Measurements from ENCODE around the gene PALS1.

The PALS1 gene

DNA sequence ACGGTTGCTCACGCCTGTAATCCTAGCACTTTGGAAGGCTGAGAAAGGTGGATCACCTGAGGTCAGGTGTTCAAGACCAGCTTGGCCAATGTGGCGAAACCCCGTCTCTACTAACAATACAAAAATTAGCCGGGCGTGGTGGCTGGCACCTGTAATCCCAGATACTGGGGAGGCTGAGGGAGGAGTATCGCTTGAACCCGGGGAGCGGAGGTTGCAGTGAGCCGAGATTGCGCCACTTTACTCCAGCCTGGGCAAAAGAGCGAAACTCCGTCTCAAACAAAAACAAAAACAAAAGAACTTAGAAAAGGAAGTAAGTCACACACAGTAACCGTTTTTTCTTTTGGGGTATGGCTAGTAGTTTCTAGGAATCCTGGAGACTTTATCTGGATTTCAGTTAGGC, 1.7 kb upstream of the PALS1 start:
- TF ChIP-seq, protein P1, sequence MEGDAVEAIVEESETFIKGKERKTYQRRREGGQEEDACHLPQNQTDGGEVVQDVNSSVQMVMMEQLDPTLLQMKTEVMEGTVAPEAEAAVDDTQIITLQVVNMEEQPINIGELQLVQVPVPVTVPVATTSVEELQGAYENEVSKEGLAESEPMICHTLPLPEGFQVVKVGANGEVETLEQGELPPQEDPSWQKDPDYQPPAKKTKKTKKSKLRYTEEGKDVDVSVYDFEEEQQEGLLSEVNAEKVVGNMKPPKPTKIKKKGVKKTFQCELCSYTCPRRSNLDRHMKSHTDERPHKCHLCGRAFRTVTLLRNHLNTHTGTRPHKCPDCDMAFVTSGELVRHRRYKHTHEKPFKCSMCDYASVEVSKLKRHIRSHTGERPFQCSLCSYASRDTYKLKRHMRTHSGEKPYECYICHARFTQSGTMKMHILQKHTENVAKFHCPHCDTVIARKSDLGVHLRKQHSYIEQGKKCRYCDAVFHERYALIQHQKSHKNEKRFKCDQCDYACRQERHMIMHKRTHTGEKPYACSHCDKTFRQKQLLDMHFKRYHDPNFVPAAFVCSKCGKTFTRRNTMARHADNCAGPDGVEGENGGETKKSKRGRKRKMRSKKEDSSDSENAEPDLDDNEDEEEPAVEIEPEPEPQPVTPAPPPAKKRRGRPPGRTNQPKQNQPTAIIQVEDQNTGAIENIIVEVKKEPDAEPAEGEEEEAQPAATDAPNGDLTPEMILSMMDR (IDR thresholded peaks at IDR 0.05; ENCODE audit: insufficient read depth, missing control alignments): no peak
- DNase-seq (ENCODE audit: insufficient read length, low spot score) (no peak), FAIRE-seq (no peak)

GRCh38 chr14:67240168-67240932, 885 bp upstream of the PALS1 start:
- TF ChIP-seq, protein P1 (IDR thresholded peaks at IDR 0.05; ENCODE audit: insufficient read depth, missing control alignments): no peak
- FAIRE-seq: no peak
- DNase-seq (ENCODE audit: insufficient read length, low spot score): no peak

GRCh38 chr14:67240978-67241410, 241 bp upstream of the PALS1 start:
- FAIRE-seq: no peak
- TF ChIP-seq, protein P1 (IDR thresholded peaks at IDR 0.05; ENCODE audit: insufficient read depth, missing control alignments): no peak
- DNase-seq (ENCODE audit: insufficient read length, low spot score): peak; percentile 66

- FAIRE-seq (no peak), DNase-seq (ENCODE audit: insufficient read length, low spot score) (no peak)
- TF ChIP-seq, protein P1 (IDR thresholded peaks at IDR 0.05; ENCODE audit: insufficient read depth, missing control alignments): no peak
These were observed 859 bp downstream of the PALS1 start for GRCh38 chr14:67242168-67242420.

- TF ChIP-seq, protein P1 (IDR thresholded peaks at IDR 0.05; ENCODE audit: insufficient read depth, missing control alignments): no peak
- FAIRE-seq (no peak), DNase-seq (ENCODE audit: insufficient read length, low spot score) (no peak)
These were observed 3.9 kb downstream of the PALS1 start for GRCh38 chr14:67245104-67245503.

GRCh38 chr14:67251573-67252226, 10.5 kb downstream of the PALS1 start:
- no peak for FAIRE-seq
- TF ChIP-seq, protein P1 (IDR thresholded peaks at IDR 0.05; ENCODE audit: insufficient read depth, missing control alignments): no peak
- no peak for DNase-seq (ENCODE audit: insufficient read length, low spot score)

- TF ChIP-seq, protein P1 (IDR thresholded peaks at IDR 0.05; ENCODE audit: insufficient read depth, missing control alignments): no peak
- DNase-seq (ENCODE audit: insufficient read length, low spot score) (no peak), FAIRE-seq (no peak)
These were observed 11.9 kb downstream of the PALS1 start for GRCh38 chr14:67253076-67253635.

Data from D721Med (cell line).